Activated CD4-positive, alpha-beta T cell treated with anti-CD3 and anti-CD28 coated beads, Interleukin-2, amount 50 U/mL, for 1 hour (primary cell): Measurements from ENCODE around the gene EFNA1.
"Not testable (repeated sequence)": the region's sequence is repeated elsewhere in the genome, so short reads cannot be mapped to it uniquely, and the experiment has no call there.

Source experiments
- DNase-seq: peaks from one replicate; pipeline ENCODE4 v3.0.0-alpha.2; 2020

Gene EFNA1

DNA sequence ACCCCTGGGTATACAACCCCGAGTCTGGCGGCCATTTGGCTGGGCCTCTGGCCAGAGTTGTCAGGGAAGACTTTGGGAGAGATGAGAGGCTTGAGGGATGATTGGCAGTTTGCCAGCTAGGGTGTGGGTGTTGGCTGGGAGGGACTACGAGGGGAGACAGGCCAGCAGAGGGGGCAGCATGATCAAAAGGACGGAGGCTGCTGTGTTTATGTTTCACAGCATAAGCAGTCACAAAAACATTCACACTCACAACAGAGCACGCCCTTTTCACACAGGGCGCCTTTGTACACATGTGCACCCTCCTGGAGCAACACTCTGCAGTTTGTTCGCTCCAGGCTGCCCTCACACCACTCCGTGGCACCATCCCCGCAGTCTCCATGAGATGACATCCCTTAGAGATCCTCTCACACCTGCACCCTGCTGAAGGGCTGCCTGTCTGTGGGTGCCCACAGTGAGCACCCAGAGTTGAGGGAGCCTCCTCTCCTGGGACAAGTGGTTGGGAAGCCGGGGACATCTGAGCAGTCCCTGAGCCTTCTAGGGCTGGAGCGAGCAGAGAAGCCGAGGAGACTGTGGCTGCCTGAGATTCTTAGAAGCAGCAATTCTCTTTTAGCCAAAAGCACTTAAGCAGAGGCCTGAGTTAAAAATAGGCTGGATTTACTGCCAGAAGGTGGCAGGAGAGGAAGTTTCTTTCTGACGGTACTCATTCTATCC is 33.6 kb upstream of the EFNA1 start:
- DNase-seq = no peak

DNA sequence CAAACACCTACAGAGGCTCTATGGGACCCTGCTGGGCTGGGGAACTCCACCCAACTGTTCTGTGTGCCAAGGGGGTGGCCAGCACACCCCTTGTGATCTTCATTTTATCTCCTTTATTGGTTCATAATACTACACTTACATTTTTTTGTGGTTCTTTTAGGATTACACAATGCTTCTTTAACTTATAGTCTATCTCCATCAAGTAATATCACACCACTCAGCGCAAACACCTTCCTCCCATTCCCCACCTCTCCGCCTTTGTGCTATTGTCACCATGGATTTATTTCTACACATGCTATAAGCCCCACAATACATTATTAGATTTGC is 33.1 kb upstream of the EFNA1 start:
- no peak for DNase-seq

DNA sequence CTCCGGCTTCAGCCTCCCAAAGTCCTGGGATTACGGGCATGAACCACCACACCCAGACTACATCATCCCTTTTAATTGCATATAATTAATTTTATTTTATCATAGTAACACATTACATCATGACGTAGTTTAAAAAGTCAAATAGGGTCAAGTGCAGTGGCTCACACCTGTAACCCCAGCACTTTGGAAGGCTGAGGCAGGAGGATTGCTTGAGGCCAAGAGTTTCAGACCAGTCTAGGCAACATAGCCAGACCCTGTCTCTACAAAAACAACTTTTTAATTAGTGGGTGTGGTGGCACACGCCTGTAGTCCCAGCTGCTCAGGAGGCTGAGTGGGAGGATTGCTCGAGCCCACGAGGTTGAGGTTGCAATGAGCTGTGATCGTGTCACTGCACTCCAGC is 28.3 kb upstream of the EFNA1 start:
- no peak for DNase-seq

DNA sequence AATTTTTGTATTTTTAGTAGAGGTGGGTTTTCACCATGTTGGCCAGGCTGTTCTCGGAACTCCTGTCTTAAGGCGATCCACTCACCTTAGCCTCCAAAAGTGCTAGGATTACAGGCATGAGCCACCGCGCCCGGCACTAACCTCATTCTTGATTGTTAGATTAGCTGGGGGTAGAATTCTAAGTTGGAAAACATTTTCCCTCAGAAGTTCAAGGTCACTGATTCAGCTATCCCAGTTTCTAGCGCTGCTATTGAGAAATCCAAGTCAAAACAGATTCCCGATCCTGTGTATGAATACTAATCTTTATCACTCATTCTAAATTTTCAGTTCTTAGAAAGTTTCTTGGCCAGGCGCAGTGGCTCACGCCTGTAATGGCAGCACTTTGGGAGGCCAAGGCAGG is 24.4 kb upstream of the EFNA1 start:
- DNase-seq = no peak

DNA sequence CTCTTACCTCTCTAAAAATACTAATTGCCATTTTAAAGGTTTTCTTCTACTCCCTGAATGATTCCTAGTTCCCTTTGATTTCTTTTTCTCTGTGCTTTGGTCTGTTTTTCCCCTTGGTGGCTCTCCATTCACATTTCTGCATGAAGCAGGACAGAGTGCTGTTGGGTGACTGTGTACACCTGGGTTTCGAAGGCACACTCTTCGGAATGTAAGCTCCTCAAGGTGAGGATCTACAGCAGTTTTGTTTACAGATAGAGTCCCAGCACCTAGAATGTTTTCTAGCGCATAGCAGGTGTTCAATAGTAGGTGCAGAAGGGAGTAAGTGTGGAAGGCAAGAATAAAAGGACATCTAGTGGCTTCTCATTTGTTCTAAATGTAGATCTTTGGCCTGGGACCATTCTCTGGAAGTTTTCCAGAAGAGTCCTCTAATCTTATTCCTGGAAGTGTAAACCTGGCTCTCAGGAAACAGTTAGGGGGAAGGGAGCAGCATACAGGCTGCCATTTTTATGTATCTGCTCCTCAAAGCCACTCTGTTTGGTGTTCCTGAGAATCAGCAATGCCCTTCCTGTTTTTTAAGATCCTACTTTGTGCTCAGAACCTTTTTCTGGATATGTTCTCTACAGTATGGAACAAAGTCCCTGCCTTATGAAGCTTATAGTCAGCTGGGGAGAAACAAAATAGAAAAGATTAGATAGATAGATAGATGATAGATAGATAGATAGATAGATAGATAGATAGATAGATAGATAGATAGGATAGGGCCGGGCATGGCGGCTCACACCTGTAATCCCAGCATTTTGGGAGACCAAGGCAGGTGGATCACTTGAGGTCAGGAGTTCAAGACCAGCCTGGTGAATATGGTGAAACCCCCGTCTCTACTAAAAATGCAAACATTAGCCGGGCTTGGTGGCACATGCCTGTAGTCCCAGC is 22.8 kb upstream of the EFNA1 start:
- no peak for DNase-seq

DNA sequence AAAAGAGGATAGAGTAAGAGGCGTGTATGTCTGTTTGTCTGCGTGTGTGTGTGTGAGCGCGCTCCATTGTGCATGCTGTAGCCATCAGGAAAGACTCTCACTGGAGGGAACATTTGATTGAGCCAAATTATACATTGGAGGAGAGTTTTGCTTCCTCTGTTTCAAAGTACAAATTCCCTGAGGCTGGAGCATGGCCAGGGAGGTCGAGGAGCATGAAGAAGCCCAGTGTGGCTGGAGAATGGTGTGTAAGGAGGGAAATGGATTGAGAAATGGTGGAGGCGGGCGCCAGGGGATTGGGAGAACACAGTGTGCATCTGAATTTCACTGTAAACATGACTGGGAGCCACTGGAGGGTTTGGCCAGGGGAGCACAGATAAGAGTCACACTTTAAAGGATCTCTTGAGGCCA is 22.1 kb upstream of the EFNA1 start:
- no peak for DNase-seq

GRCh38 chr1:155106862-155107261 is 20.8 kb upstream of the EFNA1 start:
- DNase-seq = no peak

GRCh38 chr1:155107309-155108264 is 20.1 kb upstream of the EFNA1 start:
- DNase-seq = no peak

DNA sequence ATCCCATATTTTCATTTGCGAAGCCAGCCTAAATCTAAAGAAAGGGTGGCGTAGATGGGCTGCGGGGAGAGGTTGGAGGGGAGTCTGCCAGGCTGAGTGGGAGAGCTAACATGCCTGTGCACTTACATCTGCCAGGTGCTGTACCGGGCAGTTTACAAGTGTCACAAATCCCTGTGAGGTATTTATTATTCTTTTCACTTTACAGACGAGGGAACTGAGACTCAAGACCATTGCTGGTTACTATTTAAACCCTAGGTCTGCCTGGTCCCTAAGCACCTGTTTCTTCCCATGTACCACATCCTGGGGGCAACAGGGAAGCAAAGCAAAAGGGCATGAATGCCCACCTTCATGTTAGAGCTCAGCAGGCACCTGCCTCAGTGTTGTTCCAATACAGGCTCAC is 19.4 kb upstream of the EFNA1 start:
- DNase-seq = no peak

DNA sequence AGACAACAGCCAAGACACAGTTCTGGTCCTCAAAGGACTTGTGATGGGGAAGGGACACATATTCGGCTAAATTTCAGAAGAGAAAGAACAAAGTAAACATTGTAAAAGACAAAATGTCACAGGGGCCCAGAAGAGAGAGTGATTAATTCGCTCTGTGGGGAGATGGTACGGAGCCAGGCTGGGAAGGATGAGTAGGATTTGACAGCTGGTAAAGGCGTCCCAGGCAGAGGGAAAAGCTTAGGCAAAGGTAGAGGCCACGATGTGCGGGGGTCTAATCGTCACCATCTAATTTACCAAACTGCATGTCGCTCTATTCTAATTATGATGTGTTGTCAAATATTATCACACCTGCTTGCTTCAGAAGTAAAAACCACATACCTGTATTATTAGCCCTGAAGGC is 17.3 kb upstream of the EFNA1 start:
- no peak for DNase-seq

GRCh38 chr1:155110826-155111225 is 16.9 kb upstream of the EFNA1 start:
- DNase-seq = no peak

- no peak for DNase-seq
These were observed 14.2 kb upstream of the EFNA1 start for GRCh38 chr1:155113450-155113980.

DNA sequence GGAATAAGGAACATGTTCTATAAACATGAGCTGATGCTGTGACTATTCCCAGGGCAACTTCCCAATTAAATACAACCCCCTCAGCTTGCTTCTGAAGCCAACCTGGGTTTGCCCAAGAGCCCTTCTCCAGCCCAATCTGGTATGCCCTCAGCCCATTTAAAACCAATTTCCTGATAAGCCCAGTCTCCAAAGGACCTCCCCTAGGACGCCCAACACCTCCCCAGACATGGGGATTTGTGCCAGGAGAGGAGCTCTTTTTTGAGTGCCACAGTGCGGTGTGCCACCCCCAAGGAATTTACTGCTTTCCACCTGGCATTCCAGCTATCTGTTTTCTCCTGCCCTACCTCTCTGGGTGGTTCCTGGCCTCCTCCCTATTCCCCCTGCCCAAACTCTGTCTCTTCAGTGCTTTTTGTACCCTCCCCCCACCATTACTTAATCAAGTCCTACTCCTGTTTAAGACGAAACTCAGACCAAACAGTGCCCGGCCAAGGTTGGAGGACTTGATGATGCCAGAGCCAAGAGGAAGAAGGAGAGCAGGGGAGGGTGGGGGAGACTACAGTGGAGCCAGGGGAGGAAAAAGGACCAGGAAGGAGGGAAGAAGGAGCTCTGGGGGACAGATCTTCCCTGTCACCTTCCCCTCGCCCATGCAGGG is 11.4 kb upstream of the EFNA1 start:
- no peak for DNase-seq

- DNase-seq = no peak
These were observed 10.1 kb upstream of the EFNA1 start for GRCh38 chr1:155117610-155118009.

DNA sequence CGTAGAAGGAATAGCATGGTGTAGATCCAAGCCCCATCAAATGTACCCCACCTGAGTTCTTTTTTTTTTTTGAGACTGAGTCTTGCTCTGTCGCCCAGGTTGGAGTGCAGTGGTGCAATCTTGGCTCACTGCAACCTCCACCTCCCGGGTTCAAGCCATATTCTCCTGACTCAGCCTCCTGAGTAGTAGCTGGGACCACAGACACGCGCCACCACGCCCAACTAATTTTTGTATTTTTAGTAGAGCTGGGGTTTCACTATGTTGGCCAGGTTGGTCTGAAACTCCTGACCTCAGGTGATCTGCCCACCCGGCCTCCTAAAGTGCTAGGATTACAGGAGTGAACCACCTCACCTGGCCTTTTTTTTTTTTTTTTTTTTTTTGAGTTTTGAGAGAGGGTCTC is 9.6 kb upstream of the EFNA1 start:
- not testable (repeated sequence) for DNase-seq

DNA sequence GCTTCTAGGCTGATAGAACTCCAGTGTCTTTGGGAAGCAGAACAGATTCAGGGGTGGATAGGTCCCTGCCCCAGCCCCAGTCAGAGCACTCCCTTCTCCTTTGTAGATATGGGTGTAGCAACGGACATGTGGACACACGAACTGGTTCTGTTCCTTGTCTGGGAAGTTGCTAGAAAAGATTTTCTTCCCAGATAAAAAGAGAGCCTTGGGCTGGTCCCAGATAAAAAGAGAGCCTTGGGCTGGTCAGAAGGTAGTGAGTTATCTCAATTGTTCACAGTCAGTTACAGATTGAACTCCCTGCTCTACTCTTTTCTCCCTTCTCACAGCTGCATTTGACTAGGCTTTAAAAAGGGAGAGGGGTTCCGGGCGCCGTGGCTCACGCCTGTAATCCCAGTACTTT is 7.4 kb upstream of the EFNA1 start:
- DNase-seq = no peak

DNA sequence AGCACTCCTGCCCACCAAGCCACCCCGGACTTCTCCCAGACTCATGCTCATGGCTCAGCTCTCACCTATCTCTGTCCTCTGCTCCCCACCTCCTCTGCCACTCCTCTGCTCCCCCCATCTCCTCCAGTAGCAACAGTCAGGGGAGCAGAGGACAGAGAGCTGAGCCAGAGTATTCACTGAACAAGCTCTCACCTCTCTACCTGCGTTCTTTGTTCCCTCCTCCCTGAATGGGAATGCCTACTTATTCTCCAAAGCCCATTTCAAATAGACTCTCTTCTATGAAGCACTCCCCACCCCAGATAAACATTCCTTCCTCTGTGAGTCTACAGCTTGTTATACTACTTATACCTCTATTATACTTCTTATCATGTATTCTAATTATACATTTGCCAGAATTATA is 6.4 kb upstream of the EFNA1 start:
- DNase-seq = no peak

- DNase-seq = no peak
These were observed 5.4 kb upstream of the EFNA1 start for GRCh38 chr1:155122308-155122707.

- no peak for DNase-seq
These were observed 3.9 kb upstream of the EFNA1 start for GRCh38 chr1:155123801-155124200.

- DNase-seq = no peak
These were observed 2.9 kb upstream of the EFNA1 start for GRCh38 chr1:155124503-155125463.

DNA sequence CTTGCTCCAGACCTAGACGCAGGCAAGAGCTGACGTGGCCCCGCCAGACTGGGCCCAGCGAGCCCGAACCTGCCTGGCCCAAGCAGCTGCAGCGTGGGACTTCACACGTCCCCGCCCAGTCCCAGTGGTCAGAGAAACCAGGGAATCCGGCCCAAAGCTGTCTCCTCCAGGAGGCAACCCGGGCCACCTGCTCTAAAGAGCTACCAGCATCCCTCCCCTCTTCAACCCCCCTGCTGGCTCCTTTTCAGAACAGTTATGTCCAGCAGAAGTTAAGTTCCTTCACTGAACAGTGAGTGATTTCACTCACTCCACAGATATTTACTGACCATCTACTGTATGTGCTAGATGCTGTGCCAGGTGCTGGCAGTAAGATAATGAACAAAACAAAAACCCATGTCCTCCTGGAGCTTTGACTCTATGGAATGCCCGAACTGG is 2.1 kb upstream of the EFNA1 start:
- no peak for DNase-seq
